Chondrocyte (in vitro differentiated cells): ENCODE data around the gene IGF1R. TPM values are rescaled to one million over a fixed set of nuclear protein-coding genes. Genes with fewer than 3 reads are reported as not detected.
A peak's percentile ranks its signal among the peaks of the same experiment; 100 is the strongest.

Experiments used
- DNase-seq: peaks from one replicate; pipeline ENCODE4 v3.0.0; 2021; ENCODE audit warnings: mixed read lengths, low spot score
- H3K27ac Mint-ChIP-seq: one replicate; pipeline ENCODE4 v1.8.0; 2021; ENCODE audit warnings: mild to moderate bottlenecking, moderate library complexity, mixed read lengths; ENCODE audit not compliant: unreplicated experiment
- H3K27me3 Mint-ChIP-seq: 2 replicates; pipeline ENCODE4 v1.8.0; 2021; ENCODE audit warnings: low read depth, mixed read lengths
- H3K36me3 Mint-ChIP-seq: 2 replicates; pipeline ENCODE4 v1.8.0; 2021; ENCODE audit warnings: low read depth, mixed read lengths
- H3K4me1 Mint-ChIP-seq: 2 replicates; pipeline ENCODE4 v1.8.0; 2021; ENCODE audit warnings: low read depth, mild to moderate bottlenecking, mixed read lengths
- H3K4me3 Mint-ChIP-seq: one replicate; pipeline ENCODE4 v1.8.0; 2021; ENCODE audit warnings: mild to moderate bottlenecking, moderate library complexity, mixed read lengths; ENCODE audit not compliant: unreplicated experiment
- H3K9me3 Mint-ChIP-seq: 2 replicates; pipeline ENCODE4 v1.8.0; 2021; ENCODE audit warnings: low read depth, mixed read lengths
- total RNA-seq: library from RNA; stranded (reverse); gene quantifications from 3 replicates; pipeline ENCODE4 v1.2.1, GENCODE V29; 2021
- TF ChIP-seq, protein P1 (sequence below): fragments of 200-600 bp; sonication (generic); IDR thresholded peaks from 2 replicates; pipeline ENCODE4 v1.5.0; 2021; ENCODE audit warnings: antibody characterized with exemption, mild to moderate bottlenecking, moderate library complexity

Gene IGF1R
- total RNA-seq, 1 donor from 2014 or later = 119 TPM

DNA sequence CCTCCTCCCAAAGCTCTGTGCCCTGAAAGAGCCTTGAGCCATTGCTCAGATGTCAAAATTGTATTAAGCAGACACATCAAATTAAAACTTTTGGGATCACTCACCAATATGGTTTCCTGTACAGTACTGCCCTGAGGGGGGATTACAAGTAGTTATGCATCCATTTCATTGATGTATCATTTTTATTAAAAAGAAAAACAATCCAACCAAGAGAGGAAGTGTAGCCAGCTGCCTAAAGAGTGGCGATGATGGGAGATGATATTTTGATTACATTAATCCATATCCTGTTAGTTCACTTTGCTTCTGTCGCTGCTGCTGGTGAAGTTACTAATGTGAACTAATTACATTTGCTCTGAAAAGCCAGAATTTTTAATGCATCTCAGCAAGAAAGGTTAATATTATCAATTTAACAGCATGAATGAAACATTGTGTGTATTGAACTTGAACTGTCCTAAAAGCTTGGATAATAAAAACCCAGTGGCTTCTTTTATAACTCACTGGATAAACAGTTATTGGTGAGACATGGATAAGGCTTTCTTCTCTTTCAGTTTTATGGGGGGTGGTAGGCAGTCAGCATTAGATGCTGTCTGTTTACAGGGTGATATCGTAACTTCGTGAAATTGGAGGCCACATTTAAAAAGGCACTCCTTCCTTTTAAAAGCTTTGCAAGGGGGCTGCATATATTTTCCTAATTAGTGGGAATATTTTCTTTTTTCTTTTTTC, 87.7 kb downstream of the IGF1R start:
- no peak for DNase-seq
- H3K4me3 Mint-ChIP-seq = no peak overlapping the region
- no peaks in the 10 kb centered on the region for H3K36me3 Mint-ChIP-seq
- H3K4me1 Mint-ChIP-seq = peaks cover 72% of the 10 kb centered on the region
- H3K27ac Mint-ChIP-seq = peak overlapping the region; percentile 57
- TF ChIP-seq, protein P1, sequence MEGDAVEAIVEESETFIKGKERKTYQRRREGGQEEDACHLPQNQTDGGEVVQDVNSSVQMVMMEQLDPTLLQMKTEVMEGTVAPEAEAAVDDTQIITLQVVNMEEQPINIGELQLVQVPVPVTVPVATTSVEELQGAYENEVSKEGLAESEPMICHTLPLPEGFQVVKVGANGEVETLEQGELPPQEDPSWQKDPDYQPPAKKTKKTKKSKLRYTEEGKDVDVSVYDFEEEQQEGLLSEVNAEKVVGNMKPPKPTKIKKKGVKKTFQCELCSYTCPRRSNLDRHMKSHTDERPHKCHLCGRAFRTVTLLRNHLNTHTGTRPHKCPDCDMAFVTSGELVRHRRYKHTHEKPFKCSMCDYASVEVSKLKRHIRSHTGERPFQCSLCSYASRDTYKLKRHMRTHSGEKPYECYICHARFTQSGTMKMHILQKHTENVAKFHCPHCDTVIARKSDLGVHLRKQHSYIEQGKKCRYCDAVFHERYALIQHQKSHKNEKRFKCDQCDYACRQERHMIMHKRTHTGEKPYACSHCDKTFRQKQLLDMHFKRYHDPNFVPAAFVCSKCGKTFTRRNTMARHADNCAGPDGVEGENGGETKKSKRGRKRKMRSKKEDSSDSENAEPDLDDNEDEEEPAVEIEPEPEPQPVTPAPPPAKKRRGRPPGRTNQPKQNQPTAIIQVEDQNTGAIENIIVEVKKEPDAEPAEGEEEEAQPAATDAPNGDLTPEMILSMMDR = no peak
- H3K27me3 Mint-ChIP-seq = no peaks in the 10 kb centered on the region
- no peaks in the 10 kb centered on the region for H3K9me3 Mint-ChIP-seq

DNA sequence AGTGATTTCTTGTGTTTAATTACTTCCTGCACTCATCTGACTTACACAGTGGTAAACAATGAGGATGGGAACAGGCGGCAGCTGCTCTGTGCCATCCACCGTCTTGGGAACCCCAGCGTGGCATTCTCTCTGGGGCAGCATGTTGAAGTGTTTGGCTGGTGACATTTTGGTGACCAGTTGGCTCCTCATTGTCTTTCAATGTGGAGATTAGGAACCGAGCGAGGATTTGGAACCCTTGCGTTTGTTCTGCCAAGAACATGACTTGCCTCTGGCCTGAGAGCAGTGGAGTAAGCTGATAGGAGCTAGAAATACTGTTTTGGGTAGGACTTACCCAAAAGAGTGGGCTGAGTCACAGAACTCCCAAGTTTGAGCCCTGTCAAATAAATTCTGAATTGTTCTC, 88.8 kb downstream of the IGF1R start:
- no peak overlapping the region for H3K27ac Mint-ChIP-seq
- peaks cover 83% of the 10 kb centered on the region for H3K4me1 Mint-ChIP-seq
- DNase-seq = no peak
- H3K4me3 Mint-ChIP-seq = no peak overlapping the region
- no peaks in the 10 kb centered on the region for H3K27me3 Mint-ChIP-seq
- H3K36me3 Mint-ChIP-seq = no peaks in the 10 kb centered on the region
- TF ChIP-seq, protein P1 = no peak
- no peaks in the 10 kb centered on the region for H3K9me3 Mint-ChIP-seq

DNA sequence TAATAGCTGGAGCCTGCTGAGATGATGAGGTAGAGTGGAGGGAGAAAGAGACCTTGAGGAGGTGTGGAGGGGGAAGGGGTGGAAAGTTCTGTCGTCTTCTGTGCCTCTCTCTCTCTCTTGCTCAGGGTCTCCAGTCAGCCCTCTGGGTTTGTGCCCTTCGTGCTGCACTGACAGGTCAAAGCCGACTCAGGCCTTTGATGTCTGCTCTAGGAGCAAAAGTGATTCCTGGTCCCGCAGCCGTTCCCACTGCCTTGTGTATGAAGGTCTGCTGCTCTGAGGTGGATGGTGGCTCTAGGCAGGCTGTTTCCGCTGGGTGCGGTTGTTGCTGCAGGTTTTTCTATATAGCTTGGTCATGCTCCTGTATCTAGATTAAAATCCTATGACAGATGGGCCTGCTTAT, 89.4 kb downstream of the IGF1R start:
- no peak overlapping the region for H3K27ac Mint-ChIP-seq
- H3K27me3 Mint-ChIP-seq = no peaks in the 10 kb centered on the region
- H3K9me3 Mint-ChIP-seq = no peaks in the 10 kb centered on the region
- no peaks in the 10 kb centered on the region for H3K36me3 Mint-ChIP-seq
- peaks cover 84% of the 10 kb centered on the region for H3K4me1 Mint-ChIP-seq
- H3K4me3 Mint-ChIP-seq = no peak overlapping the region
- DNase-seq = no peak
- TF ChIP-seq, protein P1 = no peak

DNA sequence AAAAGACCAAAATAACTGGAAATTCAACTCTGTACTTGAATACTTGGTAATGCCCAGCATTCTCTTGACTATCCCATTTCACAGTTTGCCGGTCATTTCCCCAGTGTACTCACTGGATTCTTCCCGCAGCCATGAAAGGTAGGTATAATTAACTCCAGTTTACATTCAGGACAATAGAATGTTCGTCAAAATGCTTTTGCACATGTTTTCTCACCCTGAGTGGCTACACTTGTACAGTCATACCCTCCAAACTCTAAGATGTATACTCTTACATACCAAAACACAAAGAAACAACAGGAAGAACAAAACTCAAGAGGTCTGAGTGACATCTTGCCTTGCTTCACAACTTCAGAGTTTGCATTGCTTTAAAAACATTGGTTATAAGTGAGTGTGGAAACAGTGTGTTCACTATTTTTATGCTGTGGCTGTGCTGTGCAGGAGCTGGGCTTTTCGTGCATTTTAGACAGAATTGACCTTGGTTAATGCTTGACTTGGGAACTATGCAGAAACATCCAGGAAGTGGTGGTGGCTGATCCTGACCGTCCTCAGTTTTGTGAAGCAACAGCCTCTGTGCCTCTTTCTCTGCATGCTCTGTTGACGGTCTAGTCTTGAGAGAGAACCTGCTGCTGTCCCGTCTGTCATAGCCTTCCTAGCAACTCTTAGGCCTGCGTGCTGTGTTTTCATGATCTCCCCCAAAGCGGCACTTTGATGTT, 90.5 kb downstream of the IGF1R start:
- DNase-seq = no peak
- TF ChIP-seq, protein P1 = no peak
- peaks cover 81% of the 10 kb centered on the region for H3K4me1 Mint-ChIP-seq
- peak overlapping the region; percentile 34 for H3K27ac Mint-ChIP-seq
- no peaks in the 10 kb centered on the region for H3K27me3 Mint-ChIP-seq
- H3K4me3 Mint-ChIP-seq = no peak overlapping the region
- no peaks in the 10 kb centered on the region for H3K36me3 Mint-ChIP-seq
- no peaks in the 10 kb centered on the region for H3K9me3 Mint-ChIP-seq

DNA sequence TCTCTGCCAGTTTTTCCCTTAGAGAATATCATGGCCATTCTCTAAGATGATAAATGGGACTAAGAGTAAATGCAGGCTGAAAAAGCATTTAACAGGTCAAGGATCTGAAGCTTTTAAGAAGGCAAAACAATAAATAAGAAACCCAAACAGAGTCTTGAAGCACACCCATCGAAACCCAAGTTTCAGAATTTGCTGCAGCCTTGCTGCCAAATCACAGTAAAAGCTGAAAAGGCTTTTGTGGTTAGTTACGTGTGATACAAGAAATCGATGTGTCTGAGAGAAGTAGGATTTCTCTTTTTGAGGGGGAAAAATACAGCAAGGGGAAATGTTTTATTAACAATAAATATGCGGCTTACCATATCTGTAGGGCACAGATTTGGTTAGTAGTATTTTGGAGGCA, 92.0 kb downstream of the IGF1R start:
- Mint-ChIP-seq H3K4me1 (peaks cover 80% of the 10 kb centered on the region), H3K27me3 (no peaks in the 10 kb centered on the region), H3K36me3 (no peaks in the 10 kb centered on the region), H3K9me3 (no peaks in the 10 kb centered on the region), H3K27ac (peak overlapping the region; percentile 55), H3K4me3 (no peak overlapping the region)
- DNase-seq = no peak
- TF ChIP-seq, protein P1 = no peak
